Putamen (tissue), 1 donor: Measurements from ENCODE around the gene PURB.
"Not testable (repeated sequence)": the region's sequence is repeated elsewhere in the genome, so short reads cannot be mapped to it uniquely, and the experiment has no call there.

ENCODE experiments used
- DNase-seq: peaks from one replicate; pipeline ENCODE4 v3.0.0-alpha.2; 2016; ENCODE audit warnings: low spot score

The PURB gene

DNA sequence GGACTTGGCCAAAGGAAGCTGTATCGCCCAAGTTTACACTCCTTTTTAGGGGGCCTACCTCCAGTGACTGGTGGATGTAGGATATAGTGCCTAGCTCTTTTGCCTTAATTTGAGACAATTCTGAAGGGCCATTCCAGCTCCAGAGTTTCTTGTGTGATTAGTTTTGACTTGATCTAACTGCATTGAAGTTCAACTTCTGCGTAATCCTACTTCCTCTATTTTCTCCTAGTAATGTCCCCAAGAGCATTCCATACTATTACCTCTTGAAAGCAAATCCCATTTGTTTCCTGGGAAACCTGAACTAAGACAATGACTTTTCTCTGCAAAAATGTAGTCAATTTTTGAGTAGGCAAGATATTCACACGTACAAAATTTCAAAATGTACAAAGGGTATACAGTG is 32.7 kb downstream of the PURB start:
- no peak for DNase-seq

DNA sequence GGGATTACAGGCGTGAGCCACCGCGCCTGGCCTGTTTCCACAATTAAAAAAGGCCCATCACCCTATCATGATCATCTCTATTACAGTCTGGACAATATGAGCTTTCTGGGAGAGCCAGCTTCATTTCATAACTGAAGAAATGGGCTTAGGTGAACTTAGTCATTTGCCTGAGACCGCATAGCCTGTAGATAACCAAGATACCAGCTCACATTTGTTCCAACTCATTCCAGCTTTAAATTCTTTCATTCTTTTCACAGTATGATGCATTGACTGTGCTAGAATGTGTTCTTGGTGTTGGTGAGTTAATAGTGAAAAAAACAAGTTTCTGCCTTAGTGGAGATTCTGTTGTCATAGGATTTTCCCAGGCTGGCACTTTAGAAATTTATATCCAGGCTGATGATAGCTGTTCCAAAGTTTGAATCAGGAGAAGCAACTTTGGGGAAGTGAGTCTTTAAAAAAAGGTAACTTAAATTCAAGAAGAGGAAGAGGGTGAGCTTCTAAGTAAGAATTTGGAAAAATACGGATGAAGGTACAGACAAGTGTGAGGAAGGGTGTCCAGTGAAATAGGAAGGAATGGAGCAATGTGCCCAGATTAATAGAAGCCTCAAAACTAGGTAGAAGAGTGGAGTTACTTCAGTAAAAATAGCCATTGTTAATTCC is 35.3 kb downstream of the PURB start:
- DNase-seq, result no peak

DNA sequence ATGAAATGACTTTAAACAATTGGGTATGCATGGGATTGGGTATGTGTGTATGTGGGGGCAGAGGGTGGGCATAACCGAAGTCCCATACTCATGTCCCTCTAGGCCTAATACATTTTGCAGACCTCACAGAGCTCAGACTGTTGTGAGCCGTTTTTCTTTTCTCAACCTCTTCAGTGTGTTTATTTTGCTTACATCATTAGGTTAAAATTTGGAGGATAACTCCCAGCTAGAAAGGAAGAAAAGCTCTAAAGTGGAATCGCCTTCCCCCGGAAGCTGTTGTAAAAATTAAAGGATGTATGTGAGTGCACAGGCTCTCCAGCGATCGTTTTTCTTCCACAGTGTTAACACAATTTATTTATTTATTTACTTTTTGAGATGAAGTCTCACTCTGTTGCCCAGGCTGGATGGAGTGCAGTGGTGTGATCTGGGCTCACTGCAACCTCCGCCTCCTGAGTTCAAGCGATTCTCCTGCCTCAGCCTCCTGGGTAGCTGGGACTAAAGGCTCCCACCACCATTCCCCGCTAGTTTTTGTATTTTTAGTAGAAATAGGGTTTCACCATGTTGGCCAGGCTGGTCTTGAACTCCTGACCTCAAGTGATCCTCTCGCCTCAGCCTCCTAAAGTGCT is 36.0 kb downstream of the PURB start:
- no peak for DNase-seq

DNA sequence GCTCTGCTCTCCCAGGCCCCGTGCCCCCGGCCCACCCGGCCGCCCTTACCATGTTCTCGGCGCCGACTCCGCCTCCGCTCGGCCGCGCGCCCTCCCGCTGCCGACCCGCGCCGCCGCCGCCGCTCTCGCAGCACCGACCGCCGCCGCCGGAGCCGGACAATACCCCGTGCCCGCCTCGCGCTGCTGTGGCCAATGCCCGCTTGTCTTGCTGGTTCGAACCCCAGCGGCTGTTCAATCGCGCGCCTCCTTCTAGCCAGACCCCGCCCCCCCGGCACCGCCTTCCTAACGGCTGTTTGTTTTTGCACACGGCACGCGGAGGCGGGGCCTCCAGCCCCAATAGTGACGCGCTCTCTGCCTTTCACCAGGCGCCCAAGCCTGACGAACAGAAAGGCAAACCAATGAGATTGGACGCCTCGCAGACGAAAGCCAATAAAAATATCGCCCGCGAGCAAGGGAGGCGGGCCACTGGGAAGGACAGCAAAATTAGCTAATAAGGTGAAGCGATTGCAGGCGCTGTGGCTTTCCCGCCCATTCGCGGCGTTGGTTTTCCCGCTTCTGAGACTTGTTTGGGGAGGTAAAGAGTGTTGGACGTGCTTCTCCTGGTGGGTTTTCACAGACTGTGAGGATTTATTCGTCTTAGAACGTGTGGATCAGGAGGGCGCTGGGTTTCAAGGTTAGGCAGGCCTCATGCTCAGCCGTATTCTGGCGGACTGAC is 37.3 kb downstream of the PURB start, which contains the start of gene H2AZ2:
Gene H2AZ2 (minus strand): TSS at position 168 of the 715 bp plus-strand sequence. CDS start 116 bp downstream, at position 52.
- DNase-seq, result peak; percentile 100

DNA sequence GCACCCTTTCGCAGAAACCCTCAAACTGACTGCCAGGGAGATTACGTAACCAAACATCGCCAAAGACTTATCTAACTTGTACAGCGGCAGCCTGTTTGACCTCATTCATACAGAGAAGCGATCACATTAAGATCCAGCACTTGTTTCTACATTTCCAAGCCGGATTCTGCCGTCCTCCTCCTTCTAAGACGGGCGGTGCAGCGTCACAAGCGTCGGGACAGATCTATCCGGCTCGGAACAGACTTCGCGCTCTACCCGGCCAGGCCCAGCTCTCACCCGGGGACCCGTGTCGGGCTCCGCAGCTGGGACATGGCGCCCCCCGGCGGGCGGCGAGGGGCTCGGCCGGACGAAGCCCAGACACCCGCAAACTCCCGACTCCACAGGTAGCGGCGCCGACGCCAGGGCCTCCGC is 37.8 kb downstream of the PURB start:
- DNase-seq, result peak; percentile 87

DNA sequence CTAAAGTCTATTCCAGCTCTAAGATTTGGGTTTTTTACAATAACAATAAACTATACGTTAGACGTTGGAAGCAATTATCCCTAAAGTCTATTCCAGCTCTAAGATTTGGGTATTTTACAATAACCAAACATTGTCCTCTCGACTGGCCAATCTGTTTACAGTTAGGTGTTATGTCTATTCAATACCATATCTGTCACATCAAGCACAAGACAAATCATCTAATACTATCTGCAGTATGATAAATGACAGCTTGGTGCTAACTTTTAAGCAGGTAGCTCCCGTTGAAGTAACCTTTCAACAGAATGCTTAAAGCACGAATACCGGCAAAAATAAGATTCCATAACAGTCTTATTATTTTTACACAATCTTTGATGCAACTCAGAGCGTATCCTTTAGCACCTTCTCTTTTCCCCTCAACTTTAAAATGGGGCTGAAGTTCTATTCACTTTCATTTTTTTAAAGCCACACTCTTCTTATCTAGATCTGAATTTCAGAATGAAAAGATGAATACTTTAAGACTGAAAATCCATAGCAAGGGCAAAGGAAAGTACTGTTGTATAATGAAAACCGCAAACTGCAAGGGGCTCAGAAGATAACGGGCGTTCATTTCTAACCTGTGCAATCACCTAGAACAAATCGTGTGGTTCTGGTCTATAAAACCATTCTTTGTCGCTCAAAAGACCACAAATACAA is 38.4 kb downstream of the PURB start:
- no peak for DNase-seq

DNA sequence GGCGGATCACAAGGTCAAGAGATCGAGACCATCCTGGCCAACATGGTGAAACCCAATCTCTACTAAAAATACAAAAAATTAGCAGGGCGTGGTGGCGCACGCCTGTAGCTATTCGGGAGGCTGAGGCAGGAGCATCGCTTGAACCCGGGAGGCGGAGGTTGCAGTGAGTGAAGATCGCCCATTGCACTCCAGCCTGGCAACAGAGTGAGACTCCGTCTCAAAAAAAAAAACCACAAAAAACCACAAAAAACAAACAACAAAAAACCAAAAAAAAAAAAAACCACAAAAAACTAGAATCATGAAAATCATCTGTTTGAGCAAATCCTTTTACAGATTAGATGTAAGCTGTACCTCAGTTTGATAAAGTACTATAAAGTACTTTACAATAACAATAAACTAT is 38.9 kb downstream of the PURB start:
- DNase-seq, result not testable (repeated sequence)

DNA sequence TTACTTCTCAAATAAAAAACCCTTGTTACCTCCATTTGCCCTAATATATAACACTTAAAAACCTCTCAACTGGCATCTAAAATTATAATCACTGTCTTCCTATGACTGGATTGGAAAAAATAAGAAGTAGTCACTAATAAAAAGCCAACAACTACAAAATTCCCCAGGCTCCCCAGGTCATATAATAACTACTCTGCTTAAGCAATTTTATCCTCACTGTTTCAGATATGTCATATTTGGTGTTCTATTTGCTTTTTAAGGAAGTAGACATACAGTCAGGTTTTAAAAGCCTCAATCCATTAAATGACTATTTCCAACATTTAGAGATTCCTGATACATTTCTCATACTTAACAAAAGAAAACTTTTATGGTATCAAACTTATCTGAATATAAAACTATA is 39.9 kb downstream of the PURB start:
- DNase-seq, result no peak

DNA sequence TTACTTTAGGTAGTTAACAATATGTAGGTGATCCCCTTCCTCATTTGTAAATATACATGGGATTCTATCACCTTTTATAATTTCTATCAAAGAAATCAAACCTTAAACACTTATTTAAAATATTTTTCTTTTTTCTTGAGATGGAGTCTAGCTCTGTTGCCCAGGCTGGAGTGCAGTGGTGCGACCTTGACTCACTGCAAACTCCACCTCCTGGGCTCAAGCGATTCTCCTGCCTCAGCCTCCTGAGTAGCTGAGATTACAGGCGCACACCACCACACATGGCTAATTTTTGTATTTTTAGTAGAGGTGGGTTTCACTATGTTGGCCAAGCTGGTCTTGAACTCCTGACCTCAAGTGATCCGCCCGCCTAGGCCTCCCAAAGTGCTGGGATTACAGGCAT is 41.9 kb downstream of the PURB start:
- not testable (repeated sequence) for DNase-seq

DNA sequence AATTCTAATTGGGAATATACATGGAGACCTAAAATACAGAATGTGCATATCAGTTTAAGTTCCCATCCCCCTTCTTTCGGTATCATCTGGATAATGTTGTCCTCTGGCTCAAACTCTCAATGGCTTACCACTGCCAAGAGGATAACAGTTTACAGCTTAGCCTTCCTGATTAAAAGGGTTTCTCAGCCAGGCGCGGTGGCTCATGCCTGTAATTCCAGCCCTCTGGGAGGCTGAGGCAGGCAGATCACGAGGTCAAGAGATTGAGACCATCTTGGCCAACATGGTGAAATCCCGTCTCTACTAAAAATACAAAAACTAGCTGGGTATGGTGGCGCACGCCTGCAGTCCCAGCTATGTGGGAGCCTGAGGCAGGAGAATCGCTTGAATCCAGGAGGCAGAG is 42.7 kb downstream of the PURB start:
- DNase-seq, result not testable (repeated sequence)

DNA sequence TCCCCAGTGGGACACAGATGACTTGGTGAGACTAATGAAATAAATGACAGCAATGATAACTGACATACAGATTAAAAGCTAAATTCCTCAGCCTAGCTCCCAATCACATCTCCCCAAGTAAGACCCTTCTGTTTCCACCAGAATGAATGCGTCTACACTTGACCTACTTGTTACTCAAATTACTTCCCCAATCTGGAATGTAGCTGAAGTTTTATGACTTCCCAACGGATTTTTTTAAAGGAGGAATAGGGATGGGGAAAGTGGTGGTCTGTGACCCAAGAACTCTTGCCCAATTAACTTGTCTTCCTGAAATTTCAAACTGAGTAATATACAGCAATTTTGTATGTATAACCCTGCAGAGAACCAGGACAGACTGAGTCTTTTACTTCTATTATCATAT is 46.6 kb downstream of the PURB start:
- DNase-seq, result no peak

DNA sequence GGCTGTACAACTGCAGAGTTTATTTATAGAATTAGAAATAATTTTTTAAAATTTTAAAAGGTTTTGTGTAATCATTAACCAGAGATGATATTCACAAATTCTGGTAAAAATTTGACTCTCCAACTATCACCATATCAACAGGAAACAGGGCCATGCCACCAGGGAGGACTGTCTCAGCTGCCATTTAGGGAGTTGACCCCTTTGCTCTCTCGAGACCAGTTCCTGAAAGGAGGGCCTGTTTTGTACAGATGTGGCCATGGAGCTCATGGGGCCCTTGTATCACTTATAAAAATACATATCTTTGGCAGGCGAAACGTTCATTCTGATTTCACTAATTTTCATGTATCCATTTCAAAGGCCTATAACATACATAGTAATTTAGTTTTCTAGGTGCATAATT is 57.8 kb downstream of the PURB start:
- no peak for DNase-seq
